K562 (cell line): ENCODE data around the gene STX18. TPM values are rescaled to one million over a fixed set of nuclear protein-coding genes. Genes with fewer than 3 reads are reported as not detected.

Experiments
- ADNP ChIP-seq: fragments of 200-800 bp; sonication (Bioruptor generic); IDR thresholded peaks from 2 replicates; pipeline ENCODE4 v1.6.1; 2016; ENCODE audit warnings: missing genetic modification characterization, missing compliant biosample characterization
- DIDO1 ChIP-seq: fragments of 450-650 bp; IDR thresholded peaks from 2 replicates; pipeline ENCODE4 v1.6.1; 2016; ENCODE audit warnings: low read depth, missing biosample characterization, missing genetic modification characterization
- HDAC6 ChIP-seq: IDR thresholded peaks from 2 replicates; pipeline ENCODE4 v1.6.1; 2012; ENCODE audit warnings: low read depth, mild to moderate bottlenecking, control low read depth, inconsistent platforms, low read length, moderate library complexity
- KDM4B ChIP-seq, 2 experiments: fragments of 450-650 bp in 1 of 2; sonication (generic) in 1 of 2; IDR thresholded peaks; 2 replicates each; pipeline ENCODE4 v1.6.1; 2016 to 2017; ENCODE audit warnings: borderline replicate concordance in 2 of 2, antibody characterized with exemption in 1 of 2, low read depth in 1 of 2, mild to moderate bottlenecking in 1 of 2
- MAFG ChIP-seq: fragments of 450-650 bp; conservative IDR thresholded peaks from 2 replicates; pipeline ENCODE4 v1.6.1; 2016; ENCODE audit warnings: missing genetic modification characterization, missing compliant biosample characterization
- NCOA6 ChIP-seq: fragments of 450-650 bp; IDR thresholded peaks from 2 replicates; pipeline ENCODE4 v1.6.1; 2017; ENCODE audit warnings: mild to moderate bottlenecking
- PCBP1 ChIP-seq: fragments of 200-400 bp; formaldehyde crosslinking; IDR thresholded peaks from 2 replicates; pipeline ENCODE4 v1.6.1; 2018; ENCODE audit warnings: mild to moderate bottlenecking, low read depth, low read length; ENCODE audit not compliant: poor library complexity, severe bottlenecking
- PTBP1 ChIP-seq: fragments of 200-400 bp; formaldehyde crosslinking; IDR thresholded peaks from 2 replicates; pipeline ENCODE4 v1.6.1; 2017; ENCODE audit warnings: low read depth, low read length
- SAFB ChIP-seq: fragments of 200-400 bp; formaldehyde crosslinking; IDR thresholded peaks from 2 replicates; pipeline ENCODE4 v1.6.1; 2017; ENCODE audit warnings: low read depth, low read length, borderline replicate concordance
- SAP30 ChIP-seq: fragments of 200-600 bp; sonication (generic); IDR thresholded peaks from 2 replicates; pipeline ENCODE4 v1.6.1; 2012; ENCODE audit warnings: borderline replicate concordance, low read depth, mild to moderate bottlenecking, moderate library complexity, low read length, control low read depth, inconsistent platforms; ENCODE audit not compliant: insufficient read depth, poor library complexity, severe bottlenecking
- STAT5B ChIP-seq: fragments of 250-450 bp; sonication (Bioruptor Pico); IDR thresholded peaks from 2 replicates; pipeline ENCODE4 v1.8.0; 2021; ENCODE audit warnings: mild to moderate bottlenecking, inconsistent platforms
- THAP12 ChIP-seq: fragments of 250-450 bp; sonication (Bioruptor Pico); IDR thresholded peaks from 2 replicates; pipeline ENCODE4 v1.9.0; 2021; ENCODE audit warnings: mild to moderate bottlenecking, inconsistent platforms
- ZFP1 ChIP-seq: fragments of 450-650 bp; formaldehyde crosslinking; IDR thresholded peaks from 2 replicates; pipeline ENCODE4 v1.4.0; 2020; ENCODE audit warnings: mild to moderate bottlenecking, mixed read lengths
- ZHX1 ChIP-seq: fragments of 150-350 bp; conservative IDR thresholded peaks from 2 replicates; pipeline ENCODE4 v1.6.1; 2014; ENCODE audit warnings: low read length
- ZNF316 ChIP-seq: fragments of 450-650 bp; IDR thresholded peaks from 2 replicates; pipeline ENCODE4 v1.6.1; 2016
- ZNF518B ChIP-seq: fragments of 250-450 bp; sonication (Bioruptor Pico); IDR thresholded peaks from 2 replicates; pipeline ENCODE4 v1.5.0; 2021; ENCODE audit warnings: mild to moderate bottlenecking, moderate library complexity
- ZNF584 ChIP-seq: fragments of 200-800 bp; sonication (Bioruptor generic); IDR thresholded peaks from 2 replicates; pipeline ENCODE4 v1.6.1; 2016; ENCODE audit warnings: low read depth, mild to moderate bottlenecking, missing genetic modification characterization, missing compliant biosample characterization
- ZNF699 ChIP-seq: fragments of 250-450 bp; sonication (Bioruptor Pico); IDR thresholded peaks from 2 replicates; pipeline ENCODE4 v1.8.0; 2021; ENCODE audit warnings: mild to moderate bottlenecking, moderate library complexity; ENCODE audit not compliant: insufficient replicate concordance
- polyA plus RNA-seq, 8 experiments: library from polyadenylated mRNA; depleted of rRNA in 4 of 8; stranded (reverse) in 5 of 8; unstranded in 3 of 8; fragments of >200 nt; fragmentation: Nextera tagmentation in 2 of 8; fragmentation: Illumina TruSeq in 1 of 8; extraction: Ambion mirVana in 2 of 8; extraction: Trizol in 1 of 8; gene quantifications; 2 replicates each; pipeline versions ENCODE4 v1.2.1 to v1.2.3, GENCODE V29; 2011 to 2014; ENCODE audit warnings: inconsistent platforms in 1 of 8, missing spikeins in 1 of 8
- total RNA-seq, 7 experiments: library from RNA; depleted of rRNA in 6 of 7; stranded (reverse); fragments of >200 nt in 6 of 7; fragmentation: Illumina TruSeq in 2 of 7; extraction: Trizol in 2 of 7; gene quantifications; 2 replicates each; pipeline versions ENCODE4 v1.2.1 to v1.2.3, GENCODE V29; 2011 to 2021; ENCODE audit warnings: low replicate concordance in 1 of 7

STX18 gene
- total and polyA plus RNA-seq, 9 of the 15 experiments (the other 6 are each of a cell fraction or from before 2014, with no cell fraction given), result 6.2 to 41.7 (median 22.7) TPM

GRCh38 chr4:4541661-4542570 lies at the start of gene STX18 (continued):
- no peak for TF ChIP-seq ZNF518B (CRISPR knock-in tag)
- TF ChIP-seq STAT5B (CRISPR knock-in tag), result no peak
- peak; percentile 98 for TF ChIP-seq PCBP1
- TF ChIP-seq HDAC6, result no peak
- TF ChIP-seq ZHX1, result no peak; the same call in 1 of the 2 replicates
- TF ChIP-seq ZNF316, result no peak
- peak in 1 of 2 experiments; percentile 95; a peak in 2 of 4 replicates for TF ChIP-seq KDM4B (IDR thresholded peaks at IDR 0.05; ENCODE audit: borderline replicate concordance in 2 of 2, low read depth in 1 of 2)
- no peak; the same call in 1 of the 2 replicates for TF ChIP-seq ZFP1 (CRISPR knock-in tag)
- TF ChIP-seq DIDO1 (tag), result peak; percentile 99
- no peak for TF ChIP-seq NCOA6
- TF ChIP-seq ZNF699 (CRISPR knock-in tag), result no peak
- no peak for TF ChIP-seq ADNP (tag)
- peak; percentile 46; the same call in 1 of the 2 replicates for TF ChIP-seq SAFB
- TF ChIP-seq MAFG (tag), result no peak
- peak; percentile 65 for TF ChIP-seq SAP30
- no peak for TF ChIP-seq PTBP1
- TF ChIP-seq ZNF584 (CRISPR knock-in tag), result no peak; the same call in 1 of the 2 replicates
- TF ChIP-seq THAP12 (CRISPR knock-in tag), result peak; percentile 59
